Measurements from ENCODE around the gene TLL1. TPM values are rescaled to one million over a fixed set of nuclear protein-coding genes. Genes with fewer than 3 reads are reported as not detected.

The TLL1 gene
- polyA plus RNA-seq, 4 donors: 2.1 to 2.7 (median 2.5) TPM

- no peak for DNase-seq (ENCODE audit: low read depth in 4 of 4, low spot score in 3 of 4)
Observed at GRCh38 chr4:165970703-165971420, 97.8 kb downstream of the TLL1 start.

GRCh38 chr4:165971446-165971845 lies 98.4 kb downstream of the TLL1 start:
- DNase-seq (ENCODE audit: low read depth in 4 of 4, low spot score in 3 of 4): no peak

- no peak for DNase-seq (ENCODE audit: low read depth in 4 of 4, low spot score in 3 of 4)
Observed at GRCh38 chr4:165971933-165972332, 98.9 kb downstream of the TLL1 start.

GRCh38 chr4:165972747-165973146 lies 99.7 kb downstream of the TLL1 start:
- no peak for DNase-seq (ENCODE audit: low read depth in 4 of 4, low spot score in 3 of 4)

- DNase-seq (ENCODE audit: low read depth in 4 of 4, low spot score in 3 of 4): no peak
Observed at GRCh38 chr4:165982934-165983333, 109.9 kb downstream of the TLL1 start.

GRCh38 chr4:165986956-165987698 lies 114.1 kb downstream of the TLL1 start:
- DNase-seq (ENCODE audit: low read depth in 4 of 4, low spot score in 3 of 4): no peak

GRCh38 chr4:165991325-165992180 lies 118.5 kb downstream of the TLL1 start:
- DNase-seq (ENCODE audit: low read depth in 4 of 4, low spot score in 3 of 4): no peak

- DNase-seq (ENCODE audit: low read depth in 4 of 4, low spot score in 3 of 4): no peak
Observed at GRCh38 chr4:165992283-165992682, 119.2 kb downstream of the TLL1 start.

- no peak for DNase-seq (ENCODE audit: low read depth in 4 of 4, low spot score in 3 of 4)
Observed at GRCh38 chr4:165994701-165995100, 121.7 kb downstream of the TLL1 start.

GRCh38 chr4:166003811-166004210 lies 130.8 kb downstream of the TLL1 start:
- no peak for DNase-seq (ENCODE audit: low read depth in 4 of 4, low spot score in 3 of 4)

GRCh38 chr4:166006217-166006616 lies 133.2 kb downstream of the TLL1 start:
- DNase-seq (ENCODE audit: low read depth in 4 of 4, low spot score in 3 of 4): no peak

- no peak for DNase-seq (ENCODE audit: low read depth in 4 of 4, low spot score in 3 of 4)
Observed at GRCh38 chr4:166008510-166008909, 135.5 kb downstream of the TLL1 start.

GRCh38 chr4:166012129-166013030 lies 139.3 kb downstream of the TLL1 start:
- DNase-seq (ENCODE audit: low read depth in 4 of 4, low spot score in 3 of 4): no peak

GRCh38 chr4:166014411-166014810 lies 141.4 kb downstream of the TLL1 start:
- DNase-seq (ENCODE audit: low read depth in 4 of 4, low spot score in 3 of 4): no peak

- no peak for DNase-seq (ENCODE audit: low read depth in 4 of 4, low spot score in 3 of 4)
Observed at GRCh38 chr4:166017804-166018203, 144.8 kb downstream of the TLL1 start.

- no peak for DNase-seq (ENCODE audit: low read depth in 4 of 4, low spot score in 3 of 4)
Observed at GRCh38 chr4:166019441-166020220, 146.6 kb downstream of the TLL1 start.

GRCh38 chr4:166021617-166022016 lies 148.6 kb downstream of the TLL1 start:
- no peak for DNase-seq (ENCODE audit: low read depth in 4 of 4, low spot score in 3 of 4)

- DNase-seq (ENCODE audit: low read depth in 4 of 4, low spot score in 3 of 4): no peak
Observed at GRCh38 chr4:166034965-166035364, 161.9 kb downstream of the TLL1 start.

- DNase-seq (ENCODE audit: low read depth in 4 of 4, low spot score in 3 of 4): no peak
Observed at GRCh38 chr4:166039822-166040221, 166.8 kb downstream of the TLL1 start.

Measured in right renal pelvis (tissue), 4 donors.